ENCODE data around the gene MAPKAPK2. TPM values are rescaled to one million over a fixed set of nuclear protein-coding genes. Genes with fewer than 3 reads are reported as not detected.

The MAPKAPK2 gene
- total RNA-seq, 1 experiment from 2014 or later = 72.4 TPM

GRCh38 chr1:206693592-206693991 lies 8.9 kb downstream of the MAPKAPK2 start:
- no peaks in the 10 kb centered on the region for H3K27me3 ChIP-seq (ENCODE audit: control insufficient read depth, insufficient read depth, low read length)
- CTCF ChIA-PET = interaction anchor here (0.6 kb wide), 1 partner anchor 18 kb away, joined by 7 read pairs; no protein-coding TSS in a partner anchor
- DNase-seq (ENCODE audit: low read depth, low spot score) (no peak), ATAC-seq (0 out of 2 replicates have a peak, but pooled peaks have one; percentile 10)
- no peaks in the 10 kb centered on the region for H3K9me3 ChIP-seq (ENCODE audit: control insufficient read depth, insufficient read depth, low read depth, low read length)
- no peak overlapping the region for H3K27ac ChIP-seq (ENCODE audit: low read length)
- peaks cover 36% of the 10 kb centered on the region for H3K4me1 ChIP-seq (ENCODE audit: control insufficient read depth, insufficient read depth, low read length)
- POLR2A ChIA-PET = no interaction called here
- BruUV-seq (replicated peaks) = no TSS peak
- TF ChIP-seq POLR2AphosphoS5 (IDR thresholded peaks at IDR 0.05; ENCODE audit: low read depth, low read length) = no peak
- in situ Hi-C loops (cut with HindIII; ENCODE audit: low pct_unique_long_range_greater_than_20kb, low sequenced_read_pairs) (no loop called here), intact Hi-C loops (cut with micrococcal nuclease; ENCODE audit: unreplicated experiment) (no loop called here)
- H3K36me3 ChIP-seq (ENCODE audit: control insufficient read depth, insufficient read depth, low read length) = no peaks in the 10 kb centered on the region
- no peak overlapping the region for H3K4me3 ChIP-seq (ENCODE audit: low read depth in 2 of 2, low read length in 2 of 2)

DNA sequence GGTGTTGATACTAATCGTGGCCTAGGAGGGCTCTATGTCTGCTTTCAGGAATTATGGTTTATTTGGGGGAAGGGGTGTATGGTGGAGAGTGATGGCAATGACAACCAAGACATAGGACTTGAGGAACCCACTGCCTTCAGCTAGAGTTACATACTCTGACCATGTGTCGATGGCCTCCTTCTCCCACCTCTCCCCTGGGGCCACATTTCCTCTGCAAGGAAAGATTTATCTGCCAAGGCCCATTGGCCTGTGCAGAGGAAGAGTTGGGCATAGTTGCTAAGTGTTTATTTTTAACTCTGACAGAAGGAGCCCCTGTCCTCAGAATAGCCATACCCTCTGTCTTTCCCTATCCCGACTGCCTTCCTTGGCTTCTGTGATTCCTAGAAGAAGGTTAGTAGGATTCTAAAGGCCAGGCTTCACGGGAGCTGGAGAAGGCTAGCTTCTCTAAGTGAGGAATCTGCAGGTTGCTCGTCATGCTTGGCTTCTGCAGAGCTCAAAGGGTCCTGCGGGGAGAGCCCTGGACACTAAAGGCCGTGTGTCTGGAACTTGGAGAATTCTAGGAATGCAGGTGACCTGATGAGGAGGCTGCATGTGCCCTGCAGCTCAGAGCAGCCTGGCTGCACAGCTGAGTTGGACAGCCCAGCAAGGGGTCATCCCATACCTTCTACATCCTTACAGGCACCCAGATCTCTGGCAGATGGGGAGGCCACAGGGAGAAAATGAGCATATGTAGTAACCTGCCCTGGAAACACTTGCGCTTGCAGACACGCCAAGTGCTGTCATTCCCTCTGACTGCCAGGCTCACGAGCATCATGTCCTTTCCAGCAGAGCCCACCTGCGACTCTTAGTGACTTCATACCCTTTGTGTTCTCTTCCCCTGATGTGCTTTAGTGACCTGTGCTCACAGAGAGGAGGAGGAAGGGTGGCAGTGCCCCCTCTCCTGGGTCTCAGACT lies 9.7 kb downstream of the MAPKAPK2 start:
- Histone ChIP-seq H3K4me3 (ENCODE audit: low read depth in 2 of 2, low read length in 2 of 2) (no peak overlapping the region), H3K4me1 (ENCODE audit: control insufficient read depth, insufficient read depth, low read length) (peaks cover 33% of the 10 kb centered on the region), H3K36me3 (ENCODE audit: control insufficient read depth, insufficient read depth, low read length) (no peaks in the 10 kb centered on the region), H3K27ac (ENCODE audit: low read length) (no peak overlapping the region), H3K9me3 (ENCODE audit: control insufficient read depth, insufficient read depth, low read depth, low read length) (no peaks in the 10 kb centered on the region), H3K27me3 (ENCODE audit: control insufficient read depth, insufficient read depth, low read length) (no peaks in the 10 kb centered on the region)
- no peak for TF ChIP-seq CTCF (IDR thresholded peaks at IDR 0.05)
- TF ChIP-seq TCF7L2 (IDR thresholded peaks at IDR 0.05; ENCODE audit: low read depth, low read length) = no peak
- no peak for TF ChIP-seq POLR2AphosphoS5 (IDR thresholded peaks at IDR 0.05; ENCODE audit: low read depth, low read length)
- TF ChIP-seq SIN3A (IDR thresholded peaks at IDR 0.05; ENCODE audit: borderline replicate concordance, insufficient read depth, low read depth, low read length) = no peak
- ATAC-seq = peak; percentile 73
- ChIA-PET POLR2A (interaction anchor here (0.5 to 0.6 kb wide), 2 partner anchors 20 to 30 kb away, joined by 3 to 6 read pairs; no protein-coding TSS in a partner anchor), CTCF (interaction anchor here (0.6 kb wide), 1 partner anchor 17 kb away, joined by 7 read pairs; no protein-coding TSS in a partner anchor)
- intact Hi-C loops (cut with micrococcal nuclease; ENCODE audit: unreplicated experiment) (no loop called here), in situ Hi-C loops (cut with HindIII; ENCODE audit: low pct_unique_long_range_greater_than_20kb, low sequenced_read_pairs) (no loop called here)
- no peak for DNase-seq (ENCODE audit: low read depth, low spot score)
- no TSS peak for BruUV-seq (replicated peaks)

DNA sequence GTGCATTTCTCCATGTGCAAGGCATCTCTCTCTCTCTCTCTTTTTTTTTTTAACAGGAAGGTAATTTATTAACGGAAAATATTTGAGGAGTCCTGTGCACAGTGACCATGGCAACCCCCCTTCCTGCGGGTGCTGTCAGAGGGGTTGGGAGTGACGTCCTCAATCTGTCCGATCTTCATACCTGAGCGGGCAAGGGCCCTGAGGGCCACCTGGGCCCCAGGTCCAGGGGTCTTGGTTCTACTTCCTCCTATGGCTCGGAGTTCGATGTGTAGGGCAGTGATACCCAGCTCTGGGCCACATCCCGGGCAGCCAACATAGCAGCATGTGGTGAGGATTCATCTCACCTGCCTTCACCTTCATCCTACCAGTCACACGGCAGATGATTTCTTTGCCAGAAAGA lies 11.0 kb downstream of the MAPKAPK2 start:
- no peak overlapping the region for H3K27ac ChIP-seq (ENCODE audit: low read length)
- no peak for DNase-seq (ENCODE audit: low read depth, low spot score)
- no peak for TF ChIP-seq POLR2AphosphoS5 (IDR thresholded peaks at IDR 0.05; ENCODE audit: low read depth, low read length)
- TF ChIP-seq, protein P1, sequence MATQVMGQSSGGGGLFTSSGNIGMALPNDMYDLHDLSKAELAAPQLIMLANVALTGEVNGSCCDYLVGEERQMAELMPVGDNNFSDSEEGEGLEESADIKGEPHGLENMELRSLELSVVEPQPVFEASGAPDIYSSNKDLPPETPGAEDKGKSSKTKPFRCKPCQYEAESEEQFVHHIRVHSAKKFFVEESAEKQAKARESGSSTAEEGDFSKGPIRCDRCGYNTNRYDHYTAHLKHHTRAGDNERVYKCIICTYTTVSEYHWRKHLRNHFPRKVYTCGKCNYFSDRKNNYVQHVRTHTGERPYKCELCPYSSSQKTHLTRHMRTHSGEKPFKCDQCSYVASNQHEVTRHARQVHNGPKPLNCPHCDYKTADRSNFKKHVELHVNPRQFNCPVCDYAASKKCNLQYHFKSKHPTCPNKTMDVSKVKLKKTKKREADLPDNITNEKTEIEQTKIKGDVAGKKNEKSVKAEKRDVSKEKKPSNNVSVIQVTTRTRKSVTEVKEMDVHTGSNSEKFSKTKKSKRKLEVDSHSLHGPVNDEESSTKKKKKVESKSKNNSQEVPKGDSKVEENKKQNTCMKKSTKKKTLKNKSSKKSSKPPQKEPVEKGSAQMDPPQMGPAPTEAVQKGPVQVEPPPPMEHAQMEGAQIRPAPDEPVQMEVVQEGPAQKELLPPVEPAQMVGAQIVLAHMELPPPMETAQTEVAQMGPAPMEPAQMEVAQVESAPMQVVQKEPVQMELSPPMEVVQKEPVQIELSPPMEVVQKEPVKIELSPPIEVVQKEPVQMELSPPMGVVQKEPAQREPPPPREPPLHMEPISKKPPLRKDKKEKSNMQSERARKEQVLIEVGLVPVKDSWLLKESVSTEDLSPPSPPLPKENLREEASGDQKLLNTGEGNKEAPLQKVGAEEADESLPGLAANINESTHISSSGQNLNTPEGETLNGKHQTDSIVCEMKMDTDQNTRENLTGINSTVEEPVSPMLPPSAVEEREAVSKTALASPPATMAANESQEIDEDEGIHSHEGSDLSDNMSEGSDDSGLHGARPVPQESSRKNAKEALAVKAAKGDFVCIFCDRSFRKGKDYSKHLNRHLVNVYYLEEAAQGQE (IDR thresholded peaks at IDR 0.05; ENCODE audit: insufficient read depth in 1 of 2, low read depth in 2 of 2, low read length in 1 of 2) = no peak
- TF ChIP-seq SIN3A (IDR thresholded peaks at IDR 0.05; ENCODE audit: borderline replicate concordance, insufficient read depth, low read depth, low read length) = no peak
- no peak for TF ChIP-seq TCF7L2 (IDR thresholded peaks at IDR 0.05; ENCODE audit: low read depth, low read length)
- TF ChIP-seq CTCF (IDR thresholded peaks at IDR 0.05) = no peak
- no peak overlapping the region for H3K4me3 ChIP-seq (ENCODE audit: low read depth in 2 of 2, low read length in 2 of 2)
- no TSS peak for BruUV-seq (replicated peaks)
- H3K9me3 ChIP-seq (ENCODE audit: control insufficient read depth, insufficient read depth, low read depth, low read length) = no peaks in the 10 kb centered on the region
- H3K27me3 ChIP-seq (ENCODE audit: control insufficient read depth, insufficient read depth, low read length) = no peaks in the 10 kb centered on the region
- intact Hi-C loops (cut with micrococcal nuclease; ENCODE audit: unreplicated experiment) = no loop called here
- ChIA-PET CTCF (no interaction called here), POLR2A (no interaction called here)
- in situ Hi-C loops (cut with HindIII; ENCODE audit: low pct_unique_long_range_greater_than_20kb, low sequenced_read_pairs) = no loop called here
- no peaks in the 10 kb centered on the region for H3K36me3 ChIP-seq (ENCODE audit: control insufficient read depth, insufficient read depth, low read length)
- ATAC-seq = no peak
- H3K4me1 ChIP-seq (ENCODE audit: control insufficient read depth, insufficient read depth, low read length) = peaks cover 31% of the 10 kb centered on the region
